ENCODE data around the gene GRIK4. TPM values are rescaled to one million over a fixed set of nuclear protein-coding genes. Genes with fewer than 3 reads are reported as not detected.

Gene GRIK4
- total RNA-seq, 1 experiment from 2014 or later = not detected

GRCh38 chr11:120546312-120547205 is 35.0 kb downstream of the GRIK4 start:
- no peak overlapping the region for H3K4me3 ChIP-seq (ENCODE audit: low read length)
- no peaks in the 10 kb centered on the region for H3F3A ChIP-seq (ENCODE audit: low read length, unreplicated experiment)
- TF ChIP-seq CTCF (conservative IDR thresholded peaks at IDR 0.05; ENCODE audit: low read depth, low read length) = no peak
- ChIA-PET POLR2A (ENCODE audit: unreplicated experiment) (no interaction called here), CTCF (no interaction called here)
- H3K27me3 ChIP-seq (ENCODE audit: low read length) = no peaks in the 10 kb centered on the region
- H3K4me2 ChIP-seq (ENCODE audit: low read length) = peak overlapping the region; percentile 21; the same call in 1 of the 2 replicates
- peak; percentile 97 for DNase-seq
- H3K36me3 ChIP-seq (ENCODE audit: low read depth, low read length) = no peaks in the 10 kb centered on the region
- no TSS peak for BruUV-seq (replicated peaks)
- no peak overlapping the region for H2AFZ ChIP-seq (ENCODE audit: low read length)
- H4K20me1 ChIP-seq (ENCODE audit: low read length) = no peaks in the 10 kb centered on the region
- no peak overlapping the region for H3K9ac ChIP-seq (ENCODE audit: low read length)
- H3K4me1 ChIP-seq (ENCODE audit: insufficient read depth, low read length) = peaks cover 25% of the 10 kb centered on the region
- intact Hi-C loops (cut with micrococcal nuclease) = no loop called here
- no peaks in the 10 kb centered on the region for H3K9me2 ChIP-seq (replicated peaks; ENCODE audit: low read length)
- H3K9me3 ChIP-seq (ENCODE audit: low read length) = no peaks in the 10 kb centered on the region
- no peaks in the 10 kb centered on the region for H3K79me2 ChIP-seq (ENCODE audit: low read length)
- peak overlapping the region; percentile 3; the same call in 1 of the 2 replicates for H3K27ac ChIP-seq (ENCODE audit: low read length)
- peak; percentile 73 for ATAC-seq

- no peak for TF ChIP-seq CTCF (conservative IDR thresholded peaks at IDR 0.05; ENCODE audit: low read depth, low read length)
- TF ChIP-seq EZH2 (IDR thresholded peaks at IDR 0.05; ENCODE audit: low read length, unreplicated experiment) = no peak
- no peak for TF ChIP-seq EZH2phosphoT487 (IDR thresholded peaks at IDR 0.05; ENCODE audit: borderline replicate concordance, low read length)
- H3F3A ChIP-seq (ENCODE audit: low read length, unreplicated experiment) = no peaks in the 10 kb centered on the region
- H3K4me2 ChIP-seq (ENCODE audit: low read length) = 0 out of 2 replicates have a peak overlapping the region, but pooled peaks have one; percentile 21
- H2AFZ ChIP-seq (ENCODE audit: low read length) = no peak overlapping the region
- H3K4me3 ChIP-seq (ENCODE audit: low read length) = no peak overlapping the region
- no peaks in the 10 kb centered on the region for H3K9me3 ChIP-seq (ENCODE audit: low read length)
- no peaks in the 10 kb centered on the region for H3K79me2 ChIP-seq (ENCODE audit: low read length)
- H3K9me2 ChIP-seq (replicated peaks; ENCODE audit: low read length) = no peaks in the 10 kb centered on the region
- no peak for DNase-seq
- ChIA-PET CTCF (no interaction called here), POLR2A (ENCODE audit: unreplicated experiment) (no interaction called here)
- BruUV-seq (replicated peaks) = no TSS peak
- ATAC-seq = no peak
- peaks cover 25% of the 10 kb centered on the region for H3K4me1 ChIP-seq (ENCODE audit: insufficient read depth, low read length)
- H3K36me3 ChIP-seq (ENCODE audit: low read depth, low read length) = no peaks in the 10 kb centered on the region
- intact Hi-C loops (cut with micrococcal nuclease) = no loop called here
- H3K27me3 ChIP-seq (ENCODE audit: low read length) = 0 out of 2 replicates have a peak, but pooled peaks cover 5% of the 10 kb centered on the region
- H3K27ac ChIP-seq (ENCODE audit: low read length) = peak overlapping the region; percentile 3; the same call in 1 of the 2 replicates
- H4K20me1 ChIP-seq (ENCODE audit: low read length) = no peaks in the 10 kb centered on the region
- no peak overlapping the region for H3K9ac ChIP-seq (ENCODE audit: low read length)
Measured at GRCh38 chr11:120547316-120547715, 35.8 kb downstream of the GRIK4 start.

Measured in PC-3 (cell line).